ENCODE measurements around the gene NMUR1.
A peak's percentile ranks its signal among the peaks of the same experiment; 100 is the strongest.

NMUR1 gene

DNA sequence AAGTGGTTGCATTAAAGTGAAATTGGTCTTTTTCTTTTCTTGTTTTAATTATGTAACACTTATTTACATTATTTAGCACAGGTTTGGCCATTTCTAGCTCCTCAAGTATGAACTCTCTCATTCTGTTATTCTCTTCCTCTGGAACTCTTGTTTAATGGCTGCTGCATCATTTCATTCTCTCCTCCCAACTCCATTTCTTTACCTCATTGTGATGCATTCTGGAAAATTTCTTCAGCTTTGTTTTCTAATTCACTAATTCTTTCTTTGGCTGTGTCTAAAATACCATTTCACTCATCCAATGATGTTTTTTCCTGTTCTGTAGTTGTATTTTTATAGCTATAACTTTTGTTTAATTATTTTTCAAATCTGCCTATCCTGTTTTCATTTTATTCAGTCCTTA lies 22.5 kb upstream of the NMUR1 start:
- no peak for DNase-seq

- no peak for DNase-seq
Measured at GRCh38 chr2:231549446-231550239, 19.4 kb upstream of the NMUR1 start.

GRCh38 chr2:231548752-231549151 lies 18.5 kb upstream of the NMUR1 start:
- DNase-seq = no peak

GRCh38 chr2:231547315-231548110 lies 17.3 kb upstream of the NMUR1 start:
- DNase-seq = no peak

DNA sequence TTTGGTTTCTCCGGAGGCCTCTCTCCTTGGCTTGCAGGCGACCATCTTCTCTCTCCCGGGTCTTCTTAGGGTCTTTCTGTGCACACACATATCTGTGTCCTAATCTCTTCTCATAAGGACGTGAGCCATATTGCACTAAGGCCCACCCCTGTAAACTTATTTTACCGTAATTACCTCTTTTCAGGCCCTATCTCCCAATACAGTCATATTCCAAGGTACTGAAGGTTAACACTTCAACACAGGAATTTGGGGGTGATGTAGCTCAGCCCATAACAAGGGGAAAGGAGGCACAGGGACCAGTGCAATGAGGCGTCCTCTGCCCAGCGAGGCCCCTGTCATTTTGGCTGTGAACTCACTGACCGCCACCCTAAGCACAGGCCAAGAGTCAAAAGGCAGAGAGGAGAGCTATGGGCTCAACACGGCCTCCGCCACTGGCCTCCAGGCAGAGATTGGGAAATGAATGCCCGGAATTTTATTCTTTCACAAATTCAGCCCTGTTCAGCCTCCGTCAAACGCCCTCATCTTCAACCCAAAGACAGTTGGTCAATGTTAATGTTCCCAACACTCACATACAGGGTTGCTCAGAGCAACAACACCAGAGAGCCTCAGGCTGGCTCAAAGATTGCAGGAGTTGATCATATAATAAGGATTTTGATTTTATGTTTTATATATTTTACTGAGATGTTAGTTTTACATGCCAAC lies 15.9 kb upstream of the NMUR1 start:
- no peak for DNase-seq

DNA sequence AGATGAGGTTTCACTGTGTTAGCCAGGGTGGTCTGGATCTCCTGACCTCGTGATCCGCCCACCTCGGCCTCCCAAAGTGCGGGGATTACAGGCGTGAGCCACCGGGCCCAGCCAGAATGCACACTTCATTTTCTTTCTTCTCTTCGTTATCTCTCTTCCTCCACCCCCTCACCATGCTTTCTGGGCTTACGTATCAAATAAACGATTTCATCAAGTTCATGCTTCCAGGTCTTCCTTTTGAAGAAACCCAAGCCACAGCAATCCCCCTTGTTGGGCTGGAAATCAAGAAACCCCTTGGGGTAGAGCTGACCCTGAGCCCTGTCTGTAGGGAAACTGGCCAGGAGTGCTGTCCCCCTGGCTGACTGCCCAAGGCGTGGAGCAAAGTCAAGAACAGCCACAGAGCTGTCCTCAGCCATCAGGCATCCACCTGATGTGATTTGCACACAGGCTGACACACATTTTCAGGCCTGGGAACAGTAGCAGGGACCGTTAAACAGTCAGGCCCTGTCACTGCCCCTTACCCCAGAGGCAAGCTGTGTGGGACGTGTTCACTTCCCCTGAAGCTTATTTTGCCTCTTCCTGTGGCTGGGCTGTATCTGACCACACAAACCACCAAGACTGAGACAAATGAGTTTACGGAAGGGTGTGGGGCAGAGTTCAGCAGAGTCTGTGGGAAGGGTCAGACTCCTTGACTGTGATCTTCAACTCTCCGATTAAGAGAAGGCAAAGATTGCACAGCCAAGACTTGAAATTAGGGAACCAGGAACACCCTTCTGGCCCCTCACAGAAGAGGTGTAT lies 15.1 kb upstream of the NMUR1 start:
- peak; percentile 71 to 79 for DNase-seq

DNA sequence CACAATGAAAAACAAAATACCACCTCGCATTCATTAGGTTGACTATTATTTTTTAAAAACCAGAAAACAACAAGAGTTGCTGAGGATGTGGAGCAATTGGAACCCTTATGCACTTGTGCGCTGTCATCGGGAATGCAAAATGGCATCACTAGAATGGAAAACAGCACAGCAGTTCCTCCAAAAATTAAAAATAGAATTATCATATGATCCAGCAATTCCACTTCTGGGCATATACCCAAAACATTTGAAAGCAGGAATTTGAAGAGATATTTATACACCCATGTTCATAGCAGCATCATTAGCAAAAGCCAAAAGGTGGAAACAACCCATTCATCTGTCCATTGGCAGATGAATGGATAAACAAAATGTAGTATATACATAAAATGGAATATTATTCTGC lies 11.9 kb upstream of the NMUR1 start:
- no peak for DNase-seq

- DNase-seq = no peak
Measured at GRCh38 chr2:231541645-231542044, 11.4 kb upstream of the NMUR1 start.

- no peak for DNase-seq
Measured at GRCh38 chr2:231539991-231540390, 9.7 kb upstream of the NMUR1 start.

DNA sequence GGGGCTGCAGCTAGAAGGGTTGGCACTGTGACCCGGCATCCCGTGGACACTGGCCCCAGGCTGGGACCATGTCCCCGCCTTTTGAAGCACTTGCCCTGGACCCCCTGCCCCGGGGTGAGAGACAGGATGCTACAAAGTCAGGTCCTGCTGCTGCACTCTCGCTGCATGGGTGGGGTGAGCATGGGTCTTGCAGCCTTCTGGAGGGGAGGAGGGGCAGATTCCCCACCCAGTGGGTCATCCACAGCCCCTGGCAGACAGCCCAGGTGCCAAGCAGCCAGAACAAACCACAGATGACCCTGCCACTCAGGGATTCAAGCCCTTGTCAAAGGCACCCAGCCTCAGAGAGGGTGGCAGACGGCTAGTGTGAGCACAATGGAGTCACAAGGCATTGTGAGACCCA lies 5.7 kb upstream of the NMUR1 start:
- no peak for DNase-seq

DNA sequence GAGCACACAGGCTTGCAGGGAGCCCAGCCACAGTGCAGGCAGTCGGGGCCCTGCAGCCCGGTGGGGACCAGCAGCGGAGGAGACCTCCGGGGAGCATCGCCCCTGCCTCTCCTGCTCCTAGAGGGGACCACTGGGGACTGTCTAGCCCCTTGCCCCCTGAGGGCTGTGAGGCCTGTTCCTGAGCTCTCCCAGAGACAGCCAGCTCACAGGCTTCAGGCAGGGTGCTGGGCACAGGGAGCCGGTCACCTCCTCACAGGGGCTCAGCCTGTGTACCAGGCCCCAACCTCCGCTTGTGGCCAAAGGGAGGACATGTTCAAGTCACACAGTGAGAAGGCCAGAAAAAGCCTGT lies 3.5 kb upstream of the NMUR1 start:
- no peak for DNase-seq

- DNase-seq = no peak
Measured at GRCh38 chr2:231533086-231533776, 3.0 kb upstream of the NMUR1 start.

DNA sequence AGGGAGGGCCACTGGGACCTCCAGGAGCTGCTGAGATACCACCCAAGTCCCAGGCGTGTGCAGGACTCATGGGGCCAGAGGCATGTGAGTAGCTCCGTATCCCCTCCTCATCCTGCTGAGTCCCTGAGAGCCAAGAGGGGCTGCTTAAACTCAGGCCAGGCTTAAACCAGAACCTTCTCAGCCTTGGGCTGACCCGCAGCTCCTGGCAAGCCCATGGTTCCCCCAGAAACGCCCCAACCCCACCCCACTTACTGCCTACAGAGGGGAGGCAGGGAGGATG lies 2.5 kb upstream of the NMUR1 start:
- no peak for DNase-seq

DNA sequence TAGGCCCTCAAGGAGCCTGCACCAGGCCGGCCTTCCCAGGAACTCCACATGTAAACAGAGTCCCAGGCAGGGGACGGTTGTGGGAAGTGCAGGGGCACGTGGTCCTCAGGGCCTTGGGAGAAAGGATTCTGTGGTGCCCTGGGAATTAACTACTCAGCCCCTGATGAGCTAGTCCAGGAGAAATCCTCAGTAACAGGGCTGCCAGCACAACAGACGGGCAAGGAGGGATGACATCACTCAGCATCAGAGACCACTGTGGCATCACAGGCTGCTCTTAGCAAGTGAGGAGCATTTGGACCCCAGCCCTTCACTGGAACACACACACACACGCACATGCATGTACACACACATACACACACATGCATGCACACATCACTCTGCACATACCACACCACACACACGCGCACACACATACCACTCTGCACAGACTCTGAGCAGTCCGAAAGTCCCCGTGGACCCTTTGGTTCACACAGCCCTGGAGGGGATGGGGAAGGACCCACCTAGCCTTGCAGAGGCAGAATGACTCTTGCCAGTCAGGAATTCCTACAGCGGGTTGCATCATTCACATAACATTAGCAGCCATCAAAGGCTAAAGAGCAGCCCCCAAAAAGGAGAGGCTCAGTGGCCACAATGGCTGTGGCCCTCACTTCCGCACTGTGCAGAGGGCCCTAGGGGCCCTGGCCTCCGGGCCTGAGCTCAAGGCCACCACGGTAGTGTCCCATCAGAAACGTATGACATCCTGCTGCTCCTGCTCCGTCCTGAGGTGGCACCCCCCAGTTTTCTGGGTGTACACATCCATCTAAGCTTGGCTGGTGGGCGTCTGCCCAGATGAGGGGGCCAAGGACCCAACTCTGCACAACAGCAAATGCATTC lies 1.9 kb upstream of the NMUR1 start:
- no peak for DNase-seq

DNA sequence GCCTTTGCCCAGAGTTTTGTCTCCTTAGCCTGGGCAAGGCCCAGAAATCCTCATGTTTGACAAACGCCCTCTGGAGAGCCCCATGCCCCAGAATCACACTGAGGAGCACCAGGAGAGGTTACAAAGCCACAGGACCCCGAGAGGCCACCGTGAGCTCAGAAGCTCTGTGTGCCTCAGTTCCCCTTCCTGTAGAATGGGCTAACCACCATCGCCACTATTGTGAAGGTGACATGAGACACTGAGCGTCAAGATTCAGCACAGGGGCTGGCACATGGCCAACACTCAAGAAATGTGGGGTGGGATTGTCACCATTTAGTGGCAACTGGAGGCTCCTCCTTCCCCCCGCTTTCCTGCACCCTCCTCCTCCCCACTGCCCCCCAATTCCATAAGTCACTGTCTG lies 1.2 kb upstream of the NMUR1 start:
- DNase-seq = no peak

DNA sequence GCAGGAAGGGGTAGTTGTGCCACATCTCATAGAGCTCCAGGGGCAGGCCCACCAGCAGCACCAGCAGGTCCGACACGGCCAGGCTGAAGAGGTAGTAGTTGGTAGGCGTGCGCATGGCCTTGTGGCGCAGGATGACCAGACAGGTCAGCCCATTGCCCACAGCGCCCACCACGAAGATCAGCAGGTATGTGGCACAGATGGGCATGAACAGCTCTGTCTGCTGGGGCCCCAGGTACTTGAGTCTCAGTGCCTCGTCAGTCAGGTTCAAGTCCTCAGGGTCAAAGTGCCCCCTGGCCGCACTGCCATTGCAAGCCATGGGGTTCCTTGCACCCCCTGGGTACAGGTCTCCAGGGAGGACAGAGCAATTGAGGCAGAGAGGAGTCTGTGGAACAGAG lies 1.6 kb downstream of the NMUR1 start:
- no peak for DNase-seq

- no peak for DNase-seq
Measured at GRCh38 chr2:231527955-231528635, 2.1 kb downstream of the NMUR1 start.

- no peak for DNase-seq
Measured at GRCh38 chr2:231527091-231527395, 3.2 kb downstream of the NMUR1 start.

GRCh38 chr2:231526341-231527090 lies 3.7 kb downstream of the NMUR1 start:
- DNase-seq = no peak
